HG02981 (cell line): Measurements from ENCODE around the gene ASPHD1.
"Not testable (repeated sequence)": the region's sequence is repeated elsewhere in the genome, so short reads cannot be mapped to it uniquely, and the experiment has no call there.

Experiments used
- ATAC-seq: cut with Tn5 transposase; IDR thresholded peaks from one replicate; pipeline ENCODE4 v1.9.1; 2021; ENCODE audit warnings: mild to moderate bottlenecking, moderate library complexity; ENCODE audit not compliant: unreplicated experiment

Gene ASPHD1

DNA sequence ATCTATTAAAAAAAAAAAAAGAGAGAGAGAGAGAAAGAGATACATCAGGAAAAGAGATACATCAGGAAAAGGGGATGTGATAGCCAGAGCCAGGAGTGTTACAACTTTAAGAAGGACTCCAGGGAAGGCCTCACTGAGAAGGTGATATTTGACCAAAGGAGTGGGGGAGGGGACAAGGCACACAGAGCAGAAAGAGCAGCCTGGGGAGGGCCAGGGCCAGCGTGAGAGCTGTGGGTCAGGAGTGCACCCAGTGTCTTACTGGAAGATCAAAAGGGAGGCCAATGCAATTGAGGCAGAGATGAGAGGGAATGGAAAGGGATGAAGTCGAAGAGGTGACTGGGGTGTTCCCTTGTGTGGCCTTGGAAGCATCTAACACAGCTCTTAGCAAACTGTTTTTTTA is 7.7 kb downstream of the ASPHD1 start:
- no peak for ATAC-seq

DNA sequence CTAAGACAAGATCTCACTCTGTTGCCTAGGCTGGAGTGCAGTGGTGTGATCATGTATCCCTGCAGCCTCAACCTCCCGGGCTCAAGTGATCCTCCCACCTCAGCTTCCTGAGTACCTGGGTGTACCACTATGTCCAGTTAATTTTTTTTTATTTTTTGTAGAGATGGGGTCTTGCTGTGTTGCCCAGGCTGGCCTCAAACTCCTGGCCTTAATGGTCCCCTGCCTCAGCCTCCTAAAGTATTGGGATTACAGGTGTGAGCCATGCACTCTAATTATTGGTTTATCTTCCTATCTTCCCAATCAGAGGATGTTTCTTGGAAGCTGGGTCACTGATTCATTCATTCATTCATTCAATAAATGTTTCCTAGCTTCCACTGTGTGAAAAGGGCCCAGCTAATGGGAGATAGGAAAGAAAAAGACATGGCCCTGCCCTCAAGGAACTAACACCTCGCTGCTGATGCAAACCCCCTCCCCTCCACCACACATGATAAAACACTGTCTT is 8.5 kb downstream of the ASPHD1 start:
- no peak for ATAC-seq

DNA sequence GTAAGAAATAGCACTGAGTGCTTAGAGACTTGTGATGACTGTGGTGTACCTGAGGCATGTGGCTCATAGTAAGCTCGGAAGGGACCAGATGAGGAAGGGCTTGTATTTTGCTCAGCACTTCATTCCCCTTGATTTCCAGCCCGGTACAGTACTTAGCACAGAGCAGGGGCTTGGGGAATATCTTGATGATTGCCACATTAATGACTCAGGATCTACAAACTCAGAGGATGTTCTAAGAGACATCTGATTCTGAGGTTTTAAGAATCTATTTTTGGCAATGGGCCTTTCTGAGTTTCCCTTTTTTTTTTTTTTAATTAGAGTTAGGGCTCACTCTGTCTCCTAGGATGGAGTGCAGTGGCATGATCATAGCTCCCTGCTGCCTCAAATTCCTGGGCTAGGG is 9.1 kb downstream of the ASPHD1 start:
- ATAC-seq = no peak

DNA sequence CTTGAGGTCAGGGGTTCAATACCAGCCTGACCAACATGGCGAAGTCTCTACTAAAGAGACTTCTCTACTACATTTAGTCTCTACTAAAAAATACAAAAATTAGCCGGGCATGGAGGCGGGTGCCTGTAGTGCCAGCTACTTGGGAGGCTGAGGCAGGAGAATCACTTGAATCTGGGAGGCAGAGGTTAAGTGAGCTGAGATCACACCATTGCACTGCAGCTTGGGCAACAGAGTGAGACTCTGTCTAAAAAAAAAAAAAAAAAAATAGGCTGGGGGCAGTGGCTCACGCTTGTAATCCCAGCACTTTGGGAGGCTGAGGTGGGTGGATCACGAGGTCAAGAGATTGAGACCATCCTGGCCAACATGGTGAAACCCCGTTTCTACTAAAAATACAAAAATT is 9.6 kb downstream of the ASPHD1 start:
- ATAC-seq = not testable (repeated sequence)

DNA sequence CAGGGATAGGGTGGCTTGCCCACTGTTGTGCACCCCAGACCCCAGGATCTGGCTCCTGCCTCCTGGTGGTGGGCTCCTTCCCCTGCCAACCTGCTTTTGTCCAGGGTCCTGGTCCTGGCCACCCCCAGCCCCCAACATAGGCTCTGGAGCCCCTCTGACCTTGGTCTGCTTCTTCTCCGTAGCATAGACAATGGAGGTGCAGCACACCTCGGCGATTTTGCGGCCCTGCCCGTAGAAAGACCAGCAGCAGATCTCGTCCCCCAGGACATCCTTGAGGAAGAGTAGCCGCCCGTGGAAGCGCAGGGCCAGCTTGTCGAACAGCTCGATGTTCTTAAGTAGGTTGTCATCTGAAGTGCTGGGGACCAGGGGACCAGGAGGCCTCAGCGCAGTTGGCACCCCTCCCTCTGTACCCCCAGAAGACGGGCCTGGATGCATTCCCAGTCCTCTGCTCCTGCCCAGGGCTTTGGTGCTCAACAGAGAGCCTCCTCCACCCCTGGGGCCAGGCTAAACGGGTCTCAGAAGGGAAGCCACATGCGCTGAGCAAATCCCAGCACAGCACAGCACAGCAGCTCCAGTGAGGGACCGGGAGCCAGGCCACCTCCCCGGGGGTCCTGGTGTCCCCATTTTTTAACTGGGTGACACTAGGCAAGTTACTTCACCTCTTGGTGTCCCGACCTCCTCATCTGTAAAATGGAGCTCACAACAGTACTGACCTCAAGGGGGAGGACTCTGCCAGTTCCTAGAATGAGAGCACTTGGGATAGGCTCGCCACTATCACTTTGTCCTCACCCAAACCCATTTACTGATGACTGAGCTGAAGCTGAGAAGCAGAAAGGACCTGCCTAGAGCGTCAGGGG is 10.8 kb downstream of the ASPHD1 start:
- ATAC-seq = no peak

DNA sequence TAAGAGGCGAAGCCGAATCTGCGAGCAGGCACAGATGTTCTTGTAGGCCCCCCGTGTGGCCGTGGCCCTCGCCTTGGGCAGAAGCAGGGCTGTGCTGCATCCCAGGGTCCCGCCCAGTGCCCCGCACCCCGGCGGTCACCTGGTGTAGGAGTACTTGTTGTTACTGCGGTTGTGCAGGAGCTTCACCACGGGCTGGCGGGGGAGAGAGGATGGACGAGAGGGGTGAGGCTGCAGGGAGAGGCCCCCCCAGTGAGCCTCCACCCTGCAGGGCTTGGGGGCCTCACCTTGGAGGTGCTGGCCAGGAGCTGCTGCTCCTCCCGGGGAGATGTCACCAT is 11.4 kb downstream of the ASPHD1 start:
- no peak for ATAC-seq

DNA sequence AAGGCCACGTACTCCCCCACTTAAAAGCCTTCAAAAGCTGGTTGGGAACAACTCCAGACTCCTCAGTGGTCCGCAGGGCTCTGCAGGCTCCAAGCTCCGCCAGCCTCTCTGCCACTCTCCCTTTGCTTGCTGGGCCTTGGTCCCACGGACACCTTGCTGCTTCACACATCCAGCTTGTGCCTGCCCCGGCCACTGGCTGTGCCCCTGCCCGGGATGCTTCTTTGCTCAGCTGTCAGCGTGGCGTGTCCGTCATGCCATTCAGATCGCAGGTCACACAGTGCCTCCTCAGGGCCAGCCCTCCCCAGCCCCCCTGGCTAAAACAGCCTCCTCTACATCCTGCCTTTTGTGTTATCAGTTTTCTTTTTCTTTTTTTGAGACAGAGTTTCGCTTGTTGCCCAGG is 11.8 kb downstream of the ASPHD1 start:
- ATAC-seq = no peak

DNA sequence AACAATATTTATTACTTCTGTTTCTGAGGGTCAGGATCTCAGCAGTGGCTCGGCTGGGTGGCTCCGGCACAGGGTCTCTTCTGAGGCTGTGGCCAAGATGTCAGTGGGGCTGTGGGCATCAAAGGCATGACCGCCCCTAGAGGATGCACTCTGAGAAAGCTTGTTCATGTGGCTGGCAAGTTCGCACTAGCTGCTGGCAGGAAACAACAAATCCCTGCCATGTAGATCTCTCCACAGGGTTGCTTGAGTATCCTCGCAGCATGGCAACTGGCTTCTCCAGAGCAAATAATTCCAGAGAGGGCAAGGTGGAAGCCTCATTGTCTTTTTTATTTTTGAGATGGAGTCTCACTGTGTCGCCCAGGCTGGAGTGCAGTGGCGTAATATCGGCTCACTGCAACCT is 13.2 kb downstream of the ASPHD1 start:
- ATAC-seq = no peak

DNA sequence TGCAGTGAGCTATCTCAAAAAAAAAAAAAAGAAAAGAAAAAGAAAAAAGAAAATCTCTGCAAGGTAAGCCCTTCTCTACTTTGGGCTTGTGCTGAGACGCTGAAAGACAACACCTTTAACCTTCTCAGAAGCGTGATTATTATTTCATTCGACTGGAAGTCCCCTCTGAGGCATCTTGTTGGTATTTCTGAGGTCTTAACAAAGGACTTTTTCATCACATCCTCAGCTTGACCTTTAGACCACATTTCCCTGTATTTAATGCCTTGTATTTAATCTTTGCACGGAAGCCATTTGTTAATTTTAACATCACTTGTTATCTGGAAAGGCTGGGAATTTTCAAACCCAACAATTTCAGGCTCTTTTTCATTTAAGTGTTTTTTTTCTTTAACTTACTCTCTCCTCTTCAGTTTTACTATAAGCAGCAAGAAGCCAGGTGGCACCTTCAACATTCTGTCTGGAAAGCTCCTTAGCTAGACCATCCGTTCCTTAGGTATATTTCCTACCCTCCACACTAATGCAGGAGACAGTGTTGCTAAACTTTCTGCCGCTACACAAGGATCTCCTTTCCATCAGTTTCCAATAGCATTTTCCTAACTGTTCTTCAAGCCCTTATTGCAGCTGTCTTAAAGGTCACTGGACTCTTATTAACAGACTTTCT is 15.4 kb downstream of the ASPHD1 start:
- ATAC-seq = no peak

DNA sequence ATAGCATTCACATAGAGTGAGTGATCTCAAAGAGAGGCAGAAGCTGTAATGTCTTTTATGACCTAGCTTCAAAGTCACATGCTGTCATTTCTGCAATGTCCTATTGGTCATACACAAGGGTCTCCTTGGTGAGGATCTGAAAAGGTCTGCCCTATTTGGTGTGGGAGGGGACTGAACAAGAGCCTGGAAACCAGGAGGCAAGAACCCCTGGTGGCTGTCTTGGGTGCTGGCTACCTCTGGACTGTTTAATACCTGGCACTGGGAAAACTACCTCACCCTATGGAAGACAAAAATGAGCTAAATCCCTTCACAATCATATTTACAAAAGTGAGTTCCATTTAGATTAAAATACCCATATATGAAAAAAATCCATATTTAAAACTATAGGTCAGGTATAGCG is 16.7 kb downstream of the ASPHD1 start:
- no peak for ATAC-seq

DNA sequence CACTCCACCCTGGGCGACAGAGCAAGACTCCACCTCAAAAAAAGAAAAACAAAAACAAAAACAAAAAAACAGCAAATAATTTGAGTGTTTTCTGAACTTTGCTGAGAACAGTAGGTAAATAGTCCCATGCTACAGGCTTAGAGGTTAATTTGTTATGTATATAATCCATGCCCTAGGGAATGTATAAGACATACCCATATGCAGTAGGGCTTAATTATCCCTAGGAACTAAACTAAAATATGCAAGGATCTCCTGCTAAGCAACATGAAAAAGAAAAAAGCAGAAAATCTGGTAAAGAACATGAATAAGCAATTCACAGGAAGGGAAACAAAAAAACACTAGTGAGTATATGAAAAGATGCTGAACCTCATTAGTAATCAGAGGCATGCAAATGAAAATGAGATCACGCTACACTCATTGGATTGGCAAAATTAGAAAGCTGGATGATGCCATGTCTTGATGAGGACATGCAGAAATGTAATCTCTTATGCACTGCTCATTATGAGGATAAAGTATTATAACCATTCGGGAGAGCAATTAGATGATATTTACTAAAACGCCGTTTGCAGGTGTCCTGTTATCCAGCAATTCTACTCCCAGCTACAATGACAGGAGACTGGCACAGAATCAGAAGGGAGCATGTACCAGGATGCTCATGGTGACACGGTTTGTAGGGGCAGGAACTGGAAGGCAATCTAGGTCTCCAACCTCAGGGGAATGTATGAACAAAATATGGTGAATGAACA is 20.2 kb downstream of the ASPHD1 start:
- no peak for ATAC-seq

DNA sequence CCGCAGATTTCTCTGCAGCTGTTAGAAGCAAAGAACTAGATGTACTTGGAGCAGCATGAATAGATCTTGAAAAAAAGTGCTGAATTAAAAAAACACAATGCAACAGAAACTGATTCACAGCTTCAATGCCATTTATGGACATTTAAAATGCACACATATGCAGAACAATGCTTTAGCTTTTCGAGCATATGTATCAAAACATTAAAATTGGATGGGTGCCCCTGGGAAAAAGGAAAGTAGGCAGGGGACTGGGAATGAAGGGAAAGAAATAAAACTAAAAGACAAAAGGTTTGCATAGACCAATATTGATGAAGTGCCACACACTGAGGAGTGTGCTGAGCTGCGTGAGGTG is 20.7 kb downstream of the ASPHD1 start:
- ATAC-seq = no peak

DNA sequence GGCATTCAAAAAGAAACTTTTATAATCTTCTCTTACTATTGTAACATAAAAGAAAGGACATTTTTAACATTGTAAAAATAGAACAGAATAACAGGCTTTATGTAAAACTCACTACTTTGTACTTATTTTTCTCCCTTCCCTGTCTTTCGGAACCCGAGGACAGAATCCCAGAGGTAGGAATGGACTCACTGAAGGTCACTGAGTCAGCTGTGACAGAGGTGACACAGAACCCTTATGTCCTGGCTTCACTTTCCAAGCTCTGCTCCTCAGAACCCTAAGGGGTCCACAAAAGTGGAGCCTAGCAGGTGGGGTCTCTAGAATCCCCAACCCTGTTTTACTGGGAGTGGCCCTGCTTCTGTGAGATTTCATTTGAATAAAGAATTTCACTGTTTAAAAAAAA is 22.0 kb downstream of the ASPHD1 start:
- no peak for ATAC-seq

DNA sequence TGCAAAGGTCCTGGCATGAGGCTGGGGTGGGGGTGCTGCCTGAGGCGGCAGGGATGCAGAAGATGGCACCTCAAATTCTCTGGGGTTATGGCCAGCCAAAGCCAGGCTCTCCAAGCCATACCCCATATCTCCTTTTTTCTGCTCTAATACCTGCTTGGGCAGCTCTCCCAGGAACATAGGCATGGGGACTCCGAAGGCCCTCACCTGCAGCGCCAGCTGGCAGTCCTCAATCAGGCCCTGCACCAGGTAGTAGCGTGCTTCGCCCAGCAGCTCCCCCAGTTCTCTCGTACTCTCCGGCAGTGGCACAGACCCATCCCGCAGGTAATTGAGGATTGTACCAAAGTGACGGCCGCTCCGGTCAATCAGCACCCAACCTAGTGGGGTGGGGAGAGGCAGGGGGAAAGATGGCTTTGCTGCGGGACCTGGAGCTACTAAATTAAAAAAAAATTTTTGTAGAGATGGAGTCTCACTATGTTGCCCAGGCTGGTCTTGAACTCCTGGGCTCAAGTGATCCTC is 22.8 kb downstream of the ASPHD1 start:
- no peak for ATAC-seq

DNA sequence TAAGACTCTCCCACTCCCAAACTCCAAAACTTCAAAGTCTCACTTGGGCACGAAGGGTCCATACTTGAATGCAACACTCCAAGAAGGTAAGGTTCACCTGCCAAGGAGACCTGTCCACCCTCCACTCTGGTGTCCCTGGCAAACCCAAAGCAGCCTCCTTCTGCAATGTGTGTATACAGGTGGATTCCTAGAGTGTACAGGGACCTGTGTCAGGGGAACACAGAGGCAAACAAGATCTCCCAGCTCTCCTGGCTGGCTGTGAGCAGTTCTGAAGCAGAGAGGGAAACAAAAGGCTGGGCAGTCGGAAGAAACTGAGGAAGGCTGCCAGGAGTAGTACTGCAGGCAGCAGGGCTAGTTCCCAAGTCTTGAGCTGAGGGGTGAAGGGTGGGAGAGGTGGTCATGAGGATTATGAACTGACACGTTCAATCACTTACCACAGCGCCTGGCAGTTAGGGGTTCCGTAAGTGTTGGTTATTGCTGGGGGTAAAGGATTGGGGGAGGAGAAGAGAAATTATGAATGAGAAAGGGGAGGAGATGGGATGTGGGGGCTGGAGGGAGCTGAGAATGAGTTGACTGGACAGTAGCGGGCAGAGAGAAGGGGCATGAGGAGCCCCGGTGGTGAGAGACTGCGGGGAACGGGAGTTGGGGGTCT is 24.9 kb downstream of the ASPHD1 start:
- no peak for ATAC-seq

DNA sequence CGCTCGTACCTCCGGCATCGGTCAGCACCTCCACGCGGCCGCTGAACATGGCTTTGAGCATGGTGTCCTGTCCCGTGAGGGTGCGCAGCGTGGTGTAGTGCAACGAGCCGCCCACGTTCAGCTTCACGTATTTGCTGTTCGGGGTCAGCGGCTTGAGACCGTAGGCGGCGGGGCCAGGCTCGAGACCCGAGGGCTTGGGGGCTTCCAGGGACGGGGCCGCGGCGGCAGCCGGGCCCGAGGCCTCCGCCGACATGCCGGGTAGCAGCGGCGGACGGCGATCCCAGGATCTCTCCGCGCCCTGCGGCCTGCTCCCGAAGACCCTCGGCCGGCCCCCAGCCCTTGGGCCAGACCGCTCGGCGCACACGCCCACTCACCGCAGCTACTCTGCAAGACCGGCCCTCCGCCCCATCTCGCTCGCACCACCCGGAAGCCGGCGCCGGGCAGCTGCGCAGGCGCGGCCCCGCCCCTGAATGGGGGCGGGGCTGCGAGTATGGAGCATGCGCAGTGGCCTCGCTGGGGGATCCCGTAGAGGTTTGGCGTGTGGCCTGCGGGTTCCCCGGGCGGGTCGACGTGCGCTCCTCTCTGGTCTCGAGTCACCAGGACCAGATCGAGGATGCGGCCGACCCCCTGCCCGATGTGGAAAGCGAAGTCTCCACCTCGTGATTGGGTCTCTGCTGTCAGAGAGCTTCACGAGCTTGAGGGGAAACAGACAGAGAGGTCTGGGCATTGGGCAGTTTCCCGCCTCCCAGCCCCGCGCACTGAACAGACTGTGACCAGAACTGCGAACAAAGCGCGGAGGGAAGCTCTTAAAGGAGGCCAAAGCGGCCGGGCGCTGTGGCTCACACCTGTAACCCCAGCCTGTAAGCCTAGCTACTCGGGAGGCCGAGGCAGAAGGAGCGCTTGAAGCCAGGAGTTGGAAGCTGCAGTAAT is 25.8 kb downstream of the ASPHD1 start, which contains the start of gene KCTD13:
KCTD13 (minus strand) TSS at position 446 of the 930 bp plus-strand sequence; CDS start at position 253, 193 bp downstream.
- peak; percentile 92 for ATAC-seq

DNA sequence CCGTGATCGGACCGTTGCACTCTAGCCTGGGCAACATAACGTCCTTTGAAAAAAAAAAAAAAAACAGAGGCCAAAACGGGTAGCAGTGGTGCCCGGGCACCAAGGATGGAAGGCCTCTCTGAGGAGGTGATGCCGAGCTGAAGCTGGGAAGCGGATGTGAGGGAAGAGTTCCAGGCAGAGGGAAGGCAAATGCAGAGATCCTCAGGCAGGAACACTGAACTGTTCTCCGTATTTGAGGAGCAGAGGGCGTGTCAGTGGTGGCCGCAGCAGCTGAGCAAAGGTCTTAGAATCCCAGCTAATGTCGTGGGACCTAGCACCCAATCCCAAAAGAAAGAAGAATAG is 26.4 kb downstream of the ASPHD1 start:
- ATAC-seq = no peak

DNA sequence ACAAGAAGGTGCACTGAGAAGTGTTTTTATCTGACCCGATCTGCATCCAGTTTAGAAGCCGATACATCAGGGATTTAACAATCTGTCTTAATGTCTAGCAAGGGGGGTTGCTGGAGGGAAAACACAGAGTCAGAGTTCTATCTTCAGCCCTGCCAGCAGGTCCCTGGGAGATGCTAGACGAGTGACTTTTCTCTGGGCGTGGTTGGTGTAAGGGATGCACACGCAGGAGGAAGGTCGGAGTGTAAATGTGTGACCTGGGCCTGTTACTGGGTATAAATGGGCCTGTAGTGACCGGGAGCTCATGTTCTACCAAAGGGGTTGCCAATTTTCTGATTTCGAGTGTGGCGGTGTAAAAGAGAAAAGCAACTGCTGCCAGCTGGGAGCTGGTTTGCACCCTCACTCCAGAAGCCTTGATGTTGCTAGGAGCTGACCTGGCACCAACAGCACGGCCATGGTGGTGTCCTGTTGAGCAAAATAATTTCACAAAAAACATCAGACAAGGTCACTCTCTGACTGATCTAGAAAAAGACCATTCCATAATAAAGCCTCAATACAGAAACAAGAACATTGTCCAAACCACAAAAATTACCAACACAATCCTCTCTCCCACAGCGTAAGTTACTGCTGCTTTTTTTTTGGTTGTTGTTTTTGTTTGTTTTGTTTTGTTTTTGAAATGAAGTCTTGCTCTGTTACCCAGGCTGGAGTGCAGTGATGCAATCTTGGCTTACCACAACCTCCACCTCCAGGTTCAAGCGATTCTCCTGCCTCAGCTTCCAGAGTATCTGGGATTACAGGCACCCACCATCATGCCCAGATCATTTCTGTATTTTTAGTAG is 27.0 kb downstream of the ASPHD1 start:
- no peak for ATAC-seq

DNA sequence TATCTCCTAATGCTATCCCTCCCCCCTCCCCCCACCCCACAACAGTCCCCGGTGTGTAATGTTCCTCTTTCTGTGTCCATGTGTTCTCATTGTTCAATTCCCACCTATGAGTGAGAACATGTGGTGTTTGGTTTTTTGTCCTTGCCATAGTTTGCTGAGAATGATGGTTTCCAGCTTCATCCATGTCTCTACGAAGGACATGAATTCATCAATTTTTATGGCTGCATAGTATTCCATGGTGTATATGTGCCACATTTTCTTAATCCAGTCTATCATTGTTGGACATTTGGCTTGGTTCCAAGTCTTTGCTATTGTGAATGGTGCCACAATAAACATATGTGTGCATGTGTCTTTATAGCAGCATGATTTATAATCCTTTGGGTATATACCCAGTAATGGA is 31.5 kb downstream of the ASPHD1 start:
- ATAC-seq = not testable (repeated sequence)
